NCI-H1930 (cell line): ENCODE measurements around the gene G6PD.
A peak's percentile ranks its signal among the peaks of the same experiment; 100 is the strongest.
"Not testable (repeated sequence)": the region's sequence is repeated elsewhere in the genome, so short reads cannot be mapped to it uniquely, and the experiment has no call there.

Experiments used
- DNase-seq, 2 experiments: peaks; one replicate each; lab custom pipeline; 2025; lab: John Stamatoyannopoulos, UW

G6PD gene

DNA sequence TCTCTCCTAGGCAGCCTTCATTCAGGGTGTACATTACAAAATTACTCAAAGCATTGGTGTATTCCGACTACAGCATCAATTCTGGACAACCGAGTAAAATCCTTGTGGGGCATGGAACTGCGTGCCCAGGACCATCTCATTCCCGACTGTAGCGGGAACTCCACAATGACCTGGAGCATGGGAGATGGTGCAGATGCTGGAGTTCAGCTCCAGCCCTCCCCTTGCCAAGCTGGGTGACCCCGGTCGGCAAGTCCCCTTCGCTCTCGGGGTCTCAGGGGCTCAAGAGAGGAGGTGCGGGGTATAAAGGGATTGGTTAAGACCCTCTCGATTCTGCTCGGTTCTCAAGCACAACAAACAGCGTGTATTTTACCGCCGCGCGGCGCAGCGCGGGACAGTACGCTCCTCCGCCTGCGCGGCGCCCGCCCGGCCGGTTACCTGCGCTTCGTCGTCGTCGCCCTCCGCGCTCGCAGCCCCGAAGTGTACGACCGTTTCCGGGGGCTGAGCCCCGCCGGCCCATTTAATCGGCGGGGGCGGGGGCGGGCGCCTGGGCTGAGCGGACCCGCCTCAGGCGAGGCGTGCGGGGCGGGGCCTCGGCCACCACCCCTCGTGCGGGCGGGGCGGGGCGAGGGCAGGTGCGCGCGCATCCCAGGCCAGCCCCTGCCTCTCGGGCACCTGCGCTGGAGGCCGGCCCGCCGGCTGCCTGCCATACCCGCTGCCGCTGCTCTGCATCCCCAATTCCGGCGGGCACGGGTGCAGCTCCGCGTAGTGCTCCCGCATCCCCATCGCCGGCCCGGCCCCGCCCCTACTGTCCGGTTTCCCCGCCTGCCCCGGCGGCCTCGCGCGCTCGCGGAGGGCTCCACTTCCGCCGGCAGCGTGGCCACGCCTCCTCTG is at the start of gene G6PD:
TSS of gene G6PD (minus strand) at position 493 of the 891 bp plus-strand sequence. CDS start 691 bp downstream, outside the sequence.
- peak; percentile 52 to 78 for DNase-seq

DNA sequence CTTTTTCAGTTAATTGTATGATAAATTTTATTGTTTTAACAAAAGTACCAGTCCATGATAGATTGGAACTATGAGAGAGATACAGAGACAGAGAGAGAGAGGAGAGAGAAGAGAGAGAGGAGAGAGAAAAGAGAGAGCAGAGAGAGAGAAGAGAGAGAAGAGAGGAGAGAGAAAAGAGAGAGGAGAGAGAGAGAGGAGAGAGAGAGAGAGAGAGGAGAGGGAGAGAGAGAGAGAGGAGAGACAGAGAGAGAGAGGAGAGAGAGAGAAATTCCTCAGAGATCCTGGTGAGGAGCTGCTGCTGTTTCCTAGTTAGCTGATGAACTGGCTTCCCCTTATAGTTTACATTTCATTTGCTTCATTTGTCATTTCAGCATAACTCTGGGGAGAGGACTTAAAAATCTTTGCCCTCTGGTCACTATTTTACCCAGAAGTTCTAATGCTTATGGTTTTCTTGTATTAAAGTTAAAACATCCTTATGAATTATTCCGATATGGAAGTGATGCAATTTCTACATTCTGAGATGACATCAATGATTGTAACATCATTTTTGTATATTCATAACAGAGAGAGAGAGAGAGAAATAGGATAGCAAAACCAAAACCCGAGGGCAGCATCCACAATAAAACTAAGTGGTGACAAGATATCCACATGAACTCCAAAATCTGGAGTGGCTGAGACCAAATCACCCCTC is 49.1 kb upstream of the G6PD start:
- DNase-seq, result no peak

DNA sequence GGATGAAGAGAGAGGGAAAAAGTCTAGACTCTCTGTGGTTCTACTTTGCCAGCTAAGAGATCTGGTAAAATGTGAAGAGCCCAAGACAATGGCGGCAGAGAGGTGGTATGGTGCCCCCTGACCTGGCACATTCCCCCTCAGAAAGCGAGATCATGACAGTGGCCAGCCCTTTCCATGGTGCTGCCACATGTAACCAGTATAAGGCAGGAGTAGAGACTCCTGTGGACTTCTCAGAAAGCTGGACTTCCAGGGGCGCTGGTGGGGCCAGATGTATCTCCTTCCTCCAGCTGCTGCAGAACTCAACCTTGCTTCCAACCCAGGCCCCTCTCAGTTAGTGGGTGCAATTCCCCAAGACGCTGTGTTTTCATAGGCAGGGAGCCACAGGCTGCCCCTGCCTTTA is 47.8 kb upstream of the G6PD start:
- no peak for DNase-seq

DNA sequence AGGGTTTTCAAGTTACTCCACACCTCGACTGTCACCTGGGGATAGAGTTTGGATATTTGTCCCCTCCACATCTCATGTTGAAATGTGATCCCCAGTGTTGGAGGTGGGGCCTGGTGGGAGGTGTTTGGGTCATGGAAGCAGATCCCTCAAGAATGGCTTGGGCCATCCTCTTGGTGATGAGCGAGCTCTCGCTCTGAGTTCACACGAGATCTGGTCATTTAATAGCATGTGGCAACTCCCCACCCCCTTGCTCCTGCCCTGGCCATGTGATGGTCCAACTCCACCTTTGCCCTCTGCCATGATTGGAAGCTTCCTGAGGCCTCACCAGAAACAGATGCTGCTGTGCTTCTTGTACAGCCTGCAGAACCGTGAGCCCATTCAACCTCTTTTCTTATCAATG is 46.6 kb upstream of the G6PD start:
- no peak for DNase-seq

DNA sequence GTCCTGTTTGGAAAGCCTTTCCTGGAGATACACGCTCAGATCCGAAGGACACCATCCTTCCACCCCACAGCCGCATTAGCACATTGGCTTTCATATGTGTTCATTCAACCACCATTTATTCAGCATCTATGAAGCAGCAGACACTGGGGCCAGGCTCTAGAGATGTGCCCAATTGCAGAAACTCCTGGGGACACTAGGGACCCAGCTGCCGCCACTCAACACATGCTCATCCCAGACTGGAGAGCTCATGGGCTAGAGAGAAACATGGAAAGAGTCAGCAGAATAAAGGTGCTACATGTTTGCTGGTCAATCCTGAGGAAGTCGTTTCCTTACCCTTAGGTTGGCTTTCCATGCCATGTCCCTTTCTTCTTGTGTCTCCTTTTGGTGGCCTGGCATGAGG is 45.9 kb upstream of the G6PD start:
- DNase-seq, result no peak

DNA sequence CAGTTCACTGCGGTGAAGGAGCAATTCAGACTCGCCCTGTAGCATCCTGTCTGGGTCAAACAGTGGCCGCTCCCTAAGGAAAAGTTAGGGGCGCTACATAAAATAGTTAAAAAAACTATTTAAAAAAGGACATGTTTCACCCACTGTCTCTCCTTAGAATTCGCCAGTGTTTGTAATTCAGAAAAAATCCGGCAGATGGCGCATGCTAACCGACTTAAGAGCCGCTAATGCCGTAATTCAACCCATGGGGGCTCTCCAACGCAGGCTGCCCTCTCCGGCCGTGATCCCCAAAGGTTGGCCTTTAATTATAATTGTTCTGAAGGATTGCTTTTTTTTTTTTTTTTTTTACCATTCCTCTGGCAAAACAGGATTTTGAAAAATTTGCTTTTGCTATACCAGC is 43.8 kb upstream of the G6PD start:
- not testable (repeated sequence) for DNase-seq

DNA sequence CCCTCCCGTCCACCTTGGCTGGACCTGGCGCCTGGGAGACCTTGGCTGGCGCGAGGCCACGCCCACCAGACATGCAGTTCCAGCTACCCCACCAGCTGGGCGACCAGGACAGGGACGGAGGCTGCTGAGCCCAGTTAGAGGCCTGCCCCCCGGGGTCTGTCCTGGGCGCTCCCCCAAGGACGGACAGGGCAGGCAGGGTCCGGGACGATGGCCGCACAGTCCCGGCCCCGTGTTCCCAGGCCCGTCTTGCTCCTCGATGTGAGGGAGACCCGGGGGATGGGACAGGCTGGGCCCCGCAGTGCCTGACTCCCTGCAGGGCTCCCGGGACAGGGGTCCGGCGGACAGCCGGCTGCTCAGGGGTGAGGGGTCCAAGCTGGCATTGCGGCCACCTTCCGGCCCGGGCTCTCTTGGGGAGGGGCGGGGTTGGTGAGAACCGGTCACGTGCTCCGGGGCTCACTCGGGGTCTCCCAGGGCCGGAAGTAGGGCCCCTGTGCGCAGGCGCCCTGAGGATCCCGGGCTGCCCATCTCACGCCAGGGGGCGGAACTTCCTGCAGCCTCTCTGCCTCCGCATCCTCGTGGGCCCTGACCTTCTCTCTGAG is 38.0 kb upstream of the G6PD start, which contains the start of gene CTAG1A:
TSS of gene CTAG1A (plus strand) at position 549 of the 599 bp plus-strand sequence. CDS start 74 bp downstream, outside the sequence.
- not testable (repeated sequence) for DNase-seq

DNA sequence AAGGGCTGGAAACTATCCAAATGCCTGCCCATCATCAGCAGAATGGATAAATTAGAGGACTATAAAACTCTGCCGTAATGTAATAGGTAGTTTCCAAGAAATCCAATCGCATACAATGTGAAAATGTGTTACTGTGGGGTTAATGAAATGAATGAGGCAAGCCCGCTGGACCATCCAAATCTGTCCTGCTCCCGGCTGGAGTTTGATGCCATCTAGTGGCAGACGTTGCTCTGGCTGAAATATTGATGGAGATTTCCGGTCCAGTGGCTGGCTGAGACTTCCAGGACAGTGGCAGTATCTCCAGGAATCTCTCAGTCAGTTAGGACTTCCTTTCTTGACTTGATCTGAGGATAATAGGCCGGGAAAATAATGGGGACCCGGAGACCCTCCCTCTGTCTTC is 36.3 kb upstream of the G6PD start:
- not testable (repeated sequence) for DNase-seq

DNA sequence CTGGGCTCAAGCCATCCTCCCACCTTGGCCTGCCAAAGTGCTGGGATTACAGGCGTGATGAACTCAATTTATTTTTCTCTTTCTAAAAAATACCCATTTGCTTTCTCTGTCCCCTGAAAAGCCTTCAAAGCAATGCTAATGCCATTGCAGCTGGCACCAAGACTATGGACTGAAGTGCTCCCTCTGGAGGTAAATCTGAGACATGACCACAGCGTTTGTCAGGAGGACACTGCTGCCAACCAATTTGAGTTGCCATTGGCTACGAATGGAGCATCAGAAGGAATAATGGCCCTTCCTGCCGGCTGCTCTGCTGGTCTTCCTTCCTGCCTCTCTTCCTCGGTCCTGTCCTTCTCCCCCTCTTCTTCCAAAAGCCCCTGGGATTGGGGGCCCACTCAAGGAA is 28.4 kb upstream of the G6PD start:
- DNase-seq, result not testable (repeated sequence)

DNA sequence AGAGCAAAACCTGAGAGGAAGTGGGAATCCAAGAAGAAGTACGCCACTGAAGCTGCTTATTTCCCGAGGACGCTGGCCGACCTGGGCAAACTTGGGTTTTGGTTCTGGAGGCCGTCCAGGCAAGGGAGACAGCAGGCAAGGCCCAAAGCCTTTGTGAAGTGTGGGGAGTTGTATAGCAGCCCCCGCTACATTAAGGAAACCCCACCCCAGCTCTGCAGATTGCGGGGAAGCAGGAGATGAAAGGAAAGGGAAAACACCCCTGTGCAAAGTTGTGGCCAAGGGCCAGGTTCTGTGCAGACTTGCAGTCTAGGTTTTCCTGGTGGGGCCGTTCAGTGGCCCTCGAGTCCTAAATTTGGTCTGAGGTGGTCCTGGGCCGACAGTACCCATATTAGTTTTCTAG is 26.4 kb upstream of the G6PD start:
- not testable (repeated sequence) for DNase-seq

DNA sequence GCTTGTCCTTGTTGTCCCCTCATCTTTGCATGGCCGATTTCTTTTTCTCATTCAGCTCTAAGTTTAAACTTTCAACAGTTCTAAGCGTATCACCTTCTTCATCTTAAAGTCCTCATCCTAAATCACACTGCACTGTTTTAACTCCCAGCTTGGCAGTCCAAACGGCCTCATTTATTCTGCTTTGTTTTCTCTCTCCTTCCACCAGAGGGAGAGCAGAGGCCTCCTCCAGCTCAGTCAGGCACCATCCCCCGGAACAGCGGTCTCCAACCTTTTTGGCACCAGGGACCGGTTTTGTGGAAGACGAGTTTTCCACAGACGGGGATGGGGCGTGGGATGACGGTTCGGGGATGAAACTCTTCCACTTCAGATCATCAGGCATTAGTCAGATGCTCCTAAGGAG is 23.7 kb upstream of the G6PD start:
- DNase-seq, result not testable (repeated sequence)

DNA sequence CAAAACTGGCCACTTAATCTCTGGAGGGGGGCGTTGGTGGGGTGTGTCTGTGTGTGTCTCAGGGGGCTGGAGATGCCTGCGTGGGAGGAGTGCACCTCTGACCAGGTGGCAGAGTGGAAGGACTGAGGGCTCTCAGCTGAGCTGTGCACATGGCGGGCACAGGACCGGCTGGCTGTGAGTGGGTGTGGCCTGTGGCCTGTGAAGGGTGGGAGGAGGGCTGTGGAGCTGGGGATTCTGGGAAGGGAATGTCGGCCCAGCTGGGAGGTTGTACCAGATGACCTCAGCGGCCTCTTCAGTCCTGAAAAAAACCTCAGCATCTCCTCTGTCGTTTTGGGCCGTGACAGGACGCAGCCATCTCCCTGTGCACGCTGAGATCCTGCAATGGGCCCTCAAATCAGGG is 15.6 kb upstream of the G6PD start:
- not testable (repeated sequence) for DNase-seq

DNA sequence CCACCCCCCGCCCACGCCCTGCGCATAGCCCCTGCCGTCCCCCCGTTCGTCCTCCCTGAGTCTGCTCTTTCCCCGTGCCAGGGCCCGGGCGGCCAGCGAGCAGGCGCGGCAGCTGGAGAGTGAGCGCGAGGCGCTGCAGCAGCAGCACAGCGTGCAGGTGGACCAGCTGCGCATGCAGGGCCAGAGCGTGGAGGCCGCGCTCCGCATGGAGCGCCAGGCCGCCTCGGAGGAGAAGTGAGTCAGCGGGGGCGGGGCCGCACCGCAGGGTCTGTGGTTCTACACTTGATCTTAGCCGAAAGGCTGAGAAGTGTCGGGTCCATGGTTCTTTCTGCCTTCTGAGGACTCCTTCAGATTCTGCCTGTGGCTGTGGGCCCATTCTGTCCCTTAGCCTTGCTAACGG is 13.7 kb upstream of the G6PD start:
- DNase-seq, result not testable (repeated sequence)

DNA sequence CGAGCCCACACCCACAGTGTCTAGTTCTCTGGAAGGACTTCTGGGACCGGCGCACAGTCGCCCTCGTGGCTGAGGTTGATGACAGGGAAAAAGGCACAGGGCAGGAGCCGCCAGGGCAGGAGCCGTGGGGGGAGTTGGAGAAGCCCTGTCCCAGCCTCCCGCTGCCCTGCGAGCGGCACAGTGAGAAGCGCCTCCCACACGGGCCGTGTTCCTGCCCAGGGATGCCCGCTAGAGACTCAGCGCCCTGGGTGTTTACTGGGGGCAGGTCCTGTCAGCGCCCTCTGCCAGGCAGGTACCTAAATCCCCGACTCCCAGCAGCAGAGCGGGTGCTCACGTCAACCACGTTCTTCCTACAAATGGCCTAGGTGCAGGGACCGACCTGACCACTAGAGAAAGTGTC is 12.2 kb upstream of the G6PD start:
- DNase-seq, result not testable (repeated sequence)

DNA sequence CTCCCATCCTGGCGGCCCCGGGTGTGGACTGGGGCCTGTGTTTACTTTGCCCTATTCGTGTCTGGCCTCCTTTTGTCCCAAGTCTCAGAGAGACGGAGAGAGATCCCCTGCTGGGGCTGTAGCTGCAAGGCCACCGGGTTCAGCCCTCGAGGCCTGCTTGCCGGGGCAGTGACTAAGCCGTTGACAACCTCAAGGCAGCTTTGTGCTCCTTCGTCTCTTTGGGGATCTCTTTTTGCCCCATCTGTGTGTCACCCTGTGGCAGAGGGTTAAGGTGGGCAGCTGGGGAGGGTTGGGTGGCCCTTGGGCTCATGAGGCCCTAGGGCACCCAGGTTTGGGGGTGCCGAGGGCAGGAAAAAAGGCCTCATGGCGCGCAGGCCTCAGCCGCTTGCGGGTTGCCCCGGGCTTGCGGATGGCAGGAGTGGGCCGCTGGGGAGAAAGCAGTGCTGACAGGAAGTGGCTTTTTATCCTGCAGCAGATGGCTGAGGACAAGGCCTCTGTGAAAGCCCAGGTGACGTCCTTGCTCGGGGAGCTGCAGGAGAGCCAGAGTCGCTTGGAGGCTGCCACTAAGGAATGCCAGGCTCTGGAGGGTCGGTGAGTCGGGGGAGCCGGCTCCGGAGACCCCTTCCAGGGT is 11.5 kb upstream of the G6PD start:
- DNase-seq, result not testable (repeated sequence)

DNA sequence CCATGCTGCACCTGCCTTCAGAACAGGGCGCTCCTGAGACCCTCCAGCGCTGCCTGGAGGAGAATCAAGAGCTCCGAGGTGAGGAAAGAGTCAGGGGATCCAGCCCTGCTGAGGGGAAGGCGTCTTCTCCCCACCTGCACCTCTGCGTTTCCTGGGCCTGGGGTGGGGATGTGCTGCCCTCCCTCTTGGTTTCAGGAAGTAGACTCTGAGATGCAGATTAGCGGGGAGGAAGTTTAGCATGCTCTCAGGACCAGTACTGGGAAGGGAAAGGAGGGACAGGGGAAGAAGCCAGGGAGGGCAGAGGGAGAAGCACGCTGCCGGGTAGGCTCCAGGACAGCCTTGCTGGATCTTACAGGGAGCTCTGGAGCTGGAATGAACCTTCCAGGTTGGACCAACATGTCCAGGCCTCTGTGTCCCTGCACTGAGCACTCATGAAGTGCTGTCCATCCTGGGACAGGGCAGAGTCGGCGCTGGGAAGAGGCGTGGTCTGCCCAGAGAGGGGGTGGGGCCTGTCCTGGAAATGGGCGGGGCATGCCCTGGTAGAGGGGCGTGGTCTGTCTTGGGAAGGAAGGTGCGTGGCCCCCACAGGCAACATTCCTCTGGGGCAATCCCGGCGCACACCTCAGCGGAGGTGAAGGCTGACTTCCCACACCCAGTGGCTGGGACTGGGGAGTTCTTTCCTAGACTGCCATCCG is 5.6 kb upstream of the G6PD start:
- DNase-seq, result not testable (repeated sequence)

DNA sequence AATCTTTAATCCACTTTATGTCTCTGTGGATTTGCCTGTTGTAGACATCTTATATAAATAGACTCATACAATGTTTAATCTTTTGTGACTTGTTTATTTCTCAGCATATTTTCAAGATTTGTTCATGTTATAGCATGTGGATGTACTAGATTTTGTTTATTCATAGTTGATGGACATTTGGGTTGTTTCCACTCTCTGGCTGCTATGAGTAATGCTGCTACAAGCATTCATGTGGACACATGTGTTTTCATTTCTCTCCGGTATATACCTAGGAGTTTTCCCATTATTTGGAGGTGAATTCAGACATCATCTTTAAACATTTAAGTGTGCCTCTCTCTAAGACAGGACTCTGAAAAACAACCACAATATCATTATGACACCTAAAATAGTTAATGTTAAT is 3.1 kb upstream of the G6PD start:
- no peak for DNase-seq

DNA sequence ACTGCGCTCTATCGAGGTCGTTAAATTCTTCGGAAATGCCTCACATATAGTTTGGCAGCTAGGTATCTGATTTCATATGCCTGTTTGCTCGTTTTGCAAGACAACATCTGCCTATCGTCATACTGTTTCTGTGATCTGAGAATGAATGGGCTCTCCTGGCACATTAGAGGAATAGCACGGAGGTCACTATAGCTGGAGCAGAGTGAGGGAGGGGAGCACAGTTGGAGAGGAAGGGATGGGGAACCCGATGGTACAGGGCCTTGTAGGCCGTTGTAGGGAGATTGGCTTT is 1.3 kb upstream of the G6PD start:
- DNase-seq, result no peak

DNA sequence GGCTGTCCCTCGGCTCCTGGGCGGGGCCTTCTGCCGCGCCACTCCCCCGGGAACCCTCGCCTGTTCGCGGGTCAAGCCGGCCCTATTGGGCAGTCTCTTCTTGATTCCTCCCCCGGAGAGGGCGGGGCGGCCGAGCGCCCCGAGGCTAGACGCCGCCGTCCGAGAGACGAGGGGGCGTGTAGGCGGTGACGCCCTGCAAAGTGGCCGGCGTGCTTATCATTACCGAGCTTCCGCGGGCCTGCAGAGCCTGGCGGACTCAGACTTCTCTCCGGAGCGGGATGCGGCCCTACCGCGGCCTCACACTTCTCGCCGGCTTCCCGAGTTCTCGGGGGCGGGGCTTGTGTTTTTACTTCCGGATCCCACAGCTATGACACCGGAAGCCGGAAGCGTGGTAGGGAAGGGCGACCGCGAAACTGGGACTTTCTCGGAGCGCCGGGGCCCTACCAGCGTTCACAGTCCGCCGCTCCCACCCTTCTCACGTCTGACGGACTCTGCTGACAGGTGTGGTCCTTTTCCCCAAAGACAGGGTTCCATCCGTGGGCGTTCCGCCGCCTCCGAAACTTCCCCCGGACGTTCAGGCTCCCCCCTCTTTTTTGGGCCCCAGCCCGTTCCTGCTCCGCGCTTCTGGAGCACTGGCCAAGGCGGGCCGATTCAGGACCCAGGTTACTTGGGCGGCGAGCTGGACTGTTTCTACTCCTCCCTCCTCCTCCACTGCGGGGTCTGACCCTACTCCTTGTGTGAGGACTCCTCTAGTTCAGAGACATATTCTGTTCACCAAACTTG is 790 bp upstream of the G6PD start, which contains the start of gene IKBKG:
TSS of gene IKBKG (plus strand) at position 376 of the 783 bp plus-strand sequence. CDS start 4,383 bp downstream, outside the sequence.
- DNase-seq, result peak; percentile 69 to 90

DNA sequence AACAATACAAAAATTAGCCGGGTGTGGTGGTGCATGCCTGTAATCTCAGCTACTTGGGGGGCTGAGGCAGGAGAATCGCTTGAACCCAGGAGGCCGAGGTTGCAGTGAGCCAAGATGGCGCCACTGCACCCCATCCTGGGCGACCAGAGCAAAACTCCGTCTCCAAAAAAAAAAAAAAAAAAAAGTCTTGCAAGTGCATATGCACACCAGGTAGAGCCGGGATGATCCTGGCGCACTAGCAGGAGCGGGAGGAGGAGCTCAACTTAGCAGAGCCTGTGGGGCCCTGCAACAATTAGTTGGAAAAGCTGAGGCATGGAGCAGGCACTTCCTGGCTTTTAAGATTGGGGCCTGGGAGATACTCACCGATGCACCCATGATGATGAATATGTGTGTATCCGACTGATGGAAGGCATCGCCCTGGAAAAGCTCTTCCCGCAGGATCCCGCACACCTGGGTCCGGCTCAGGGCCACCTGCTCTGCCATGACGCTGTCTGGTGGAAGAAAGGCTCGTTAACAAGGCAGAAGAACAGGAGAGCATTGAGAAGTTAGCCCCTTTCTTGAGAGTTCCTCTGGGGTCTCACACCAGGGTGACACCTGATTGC is 872 bp downstream of the G6PD start:
- no peak for DNase-seq
